GM20000 (cell line): ENCODE measurements around the gene CCN6.
A peak's percentile ranks its signal among the peaks of the same experiment; 100 is the strongest.

ENCODE experiments used
- DNase-seq: peaks from one replicate; pipeline ENCODE4 v3.0.0; 2012; ENCODE audit warnings: low spot score
- CTCF ChIP-seq: IDR thresholded peaks from 2 replicates; pipeline ENCODE4 v1.5.1; 2012; ENCODE audit warnings: mild to moderate bottlenecking, control low read depth; ENCODE audit errors: extremely low read depth, missing control alignments

CCN6 gene

GRCh38 chr6:112019589-112019988, 34.3 kb upstream of the CCN6 start:
- no peak for TF ChIP-seq CTCF
- no peak for DNase-seq

DNA sequence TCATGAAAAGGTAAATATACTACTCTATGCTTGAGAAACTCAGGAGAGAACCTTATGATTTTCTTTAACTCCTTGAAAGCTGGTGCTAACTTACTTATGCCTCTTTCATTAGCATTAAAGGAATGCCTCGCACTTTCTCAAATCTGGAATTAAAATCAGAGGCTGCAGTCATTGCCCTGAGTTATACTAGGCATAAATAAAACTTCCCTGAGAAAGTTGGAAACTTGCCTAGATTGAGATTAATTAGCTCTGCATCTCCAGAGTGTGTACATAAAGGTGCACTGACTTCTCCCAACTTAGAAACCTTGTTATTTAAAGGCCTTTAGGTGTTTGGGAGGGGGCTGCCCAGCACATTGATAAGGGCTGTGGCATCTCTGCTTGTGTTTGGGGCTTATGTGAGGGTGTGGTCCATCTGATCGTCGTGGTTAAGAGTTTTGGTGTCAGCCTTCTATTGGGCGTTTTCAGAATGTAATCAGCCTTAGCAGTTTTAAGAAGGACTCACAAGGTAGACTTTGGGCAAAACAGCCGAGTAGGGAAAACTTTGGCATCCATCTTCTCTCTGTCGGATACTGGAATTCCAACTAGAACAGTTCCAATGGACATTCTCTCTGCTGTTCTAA, 32.1 kb upstream of the CCN6 start:
- no peak for TF ChIP-seq CTCF
- no peak for DNase-seq

DNA sequence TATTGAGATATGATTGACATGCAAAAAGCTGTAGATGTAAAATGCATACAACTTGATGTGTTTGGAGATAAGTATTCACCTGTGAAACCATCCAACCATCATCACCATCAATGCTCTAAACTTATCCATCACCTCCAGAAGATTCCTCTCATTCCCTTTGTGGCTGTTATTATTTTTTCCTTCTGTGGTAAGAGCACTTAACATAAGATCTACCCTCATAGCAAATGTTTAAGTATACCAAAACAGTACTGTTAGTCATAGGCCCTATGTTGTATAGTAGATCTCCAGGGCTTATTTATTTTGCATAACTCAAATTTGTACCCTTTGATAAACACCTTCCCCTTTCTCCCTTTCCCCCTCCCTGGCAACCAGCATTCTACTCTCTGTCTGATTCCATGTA, 31.2 kb upstream of the CCN6 start:
- no peak for DNase-seq

DNA sequence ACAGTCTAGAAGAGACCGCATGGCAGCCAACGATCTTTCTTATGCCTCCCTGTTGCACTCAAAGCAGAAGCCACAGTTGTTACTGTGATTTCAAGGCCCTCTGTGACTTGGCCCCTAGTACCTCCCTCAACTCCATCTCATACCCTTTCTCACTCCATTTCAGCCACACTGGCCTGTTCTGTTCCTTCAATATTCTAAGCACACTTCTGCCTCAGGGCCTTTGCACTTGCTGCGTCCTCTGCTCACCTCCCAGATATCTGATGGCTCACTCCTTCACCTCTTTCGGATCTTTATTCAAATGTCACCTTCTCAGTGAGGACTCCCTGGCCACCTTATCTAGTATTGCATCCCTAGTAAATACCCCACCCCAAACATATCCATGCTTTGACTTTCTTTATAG, 29.4 kb upstream of the CCN6 start:
- no peak for DNase-seq
- TF ChIP-seq CTCF, result no peak

More for the DNA sequence above, 31.2 kb upstream of the CCN6 start:
- no peak for TF ChIP-seq CTCF

DNA sequence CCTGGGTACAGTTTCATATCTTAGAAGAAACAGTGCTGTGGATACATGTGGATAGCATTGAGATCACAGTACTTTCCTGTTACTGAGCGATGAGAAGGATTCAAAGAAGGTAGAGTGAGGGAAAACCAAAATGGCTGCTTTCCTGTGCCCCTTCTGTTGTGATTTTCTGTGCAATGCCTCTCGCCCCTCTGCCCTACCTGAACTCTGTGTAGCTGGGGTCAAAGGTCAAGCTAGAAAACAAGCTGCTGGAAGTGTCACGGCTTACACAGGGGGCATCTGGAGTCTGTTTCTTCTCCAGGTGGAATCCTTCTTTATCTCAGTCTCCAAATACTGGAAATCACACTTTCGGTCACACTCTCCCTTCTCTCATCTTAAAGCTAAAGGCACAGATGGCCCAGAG, 27.0 kb upstream of the CCN6 start:
- DNase-seq, result no peak
- no peak for TF ChIP-seq CTCF

DNA sequence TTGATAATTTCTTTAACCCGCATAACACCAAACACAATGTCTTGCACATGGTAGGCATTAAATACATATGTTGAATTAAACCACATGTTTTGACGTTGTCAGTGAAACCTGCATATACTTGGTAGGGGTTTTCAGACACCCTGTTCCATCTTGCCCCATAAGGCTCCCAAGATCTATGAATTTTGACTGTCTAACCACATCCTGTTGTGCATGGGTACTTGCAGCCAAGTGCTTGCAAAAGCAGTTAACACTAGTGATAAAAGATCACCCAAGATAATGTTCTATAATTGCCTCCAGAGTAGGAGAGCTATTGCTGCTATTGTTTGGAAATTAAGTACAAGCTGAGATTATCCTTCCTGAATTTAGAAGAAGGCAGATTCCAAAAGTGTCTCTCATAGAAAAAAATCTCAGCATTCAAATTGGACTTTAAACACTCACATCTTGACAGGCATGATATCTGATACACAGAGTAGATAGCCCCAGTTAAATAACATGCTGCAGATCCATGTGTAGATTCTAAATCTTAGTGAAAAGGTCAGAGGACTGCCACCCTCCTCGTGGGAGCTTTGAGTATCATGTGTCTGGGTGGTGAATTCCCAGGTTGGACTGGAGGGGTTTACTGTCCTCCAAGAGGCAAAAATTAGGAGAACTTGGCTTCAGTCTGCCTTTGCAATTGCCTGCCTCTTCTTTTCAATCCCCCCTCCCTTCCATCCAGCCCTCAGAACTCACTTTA, 25.8 kb upstream of the CCN6 start:
- DNase-seq, result no peak
- no peak for TF ChIP-seq CTCF

DNA sequence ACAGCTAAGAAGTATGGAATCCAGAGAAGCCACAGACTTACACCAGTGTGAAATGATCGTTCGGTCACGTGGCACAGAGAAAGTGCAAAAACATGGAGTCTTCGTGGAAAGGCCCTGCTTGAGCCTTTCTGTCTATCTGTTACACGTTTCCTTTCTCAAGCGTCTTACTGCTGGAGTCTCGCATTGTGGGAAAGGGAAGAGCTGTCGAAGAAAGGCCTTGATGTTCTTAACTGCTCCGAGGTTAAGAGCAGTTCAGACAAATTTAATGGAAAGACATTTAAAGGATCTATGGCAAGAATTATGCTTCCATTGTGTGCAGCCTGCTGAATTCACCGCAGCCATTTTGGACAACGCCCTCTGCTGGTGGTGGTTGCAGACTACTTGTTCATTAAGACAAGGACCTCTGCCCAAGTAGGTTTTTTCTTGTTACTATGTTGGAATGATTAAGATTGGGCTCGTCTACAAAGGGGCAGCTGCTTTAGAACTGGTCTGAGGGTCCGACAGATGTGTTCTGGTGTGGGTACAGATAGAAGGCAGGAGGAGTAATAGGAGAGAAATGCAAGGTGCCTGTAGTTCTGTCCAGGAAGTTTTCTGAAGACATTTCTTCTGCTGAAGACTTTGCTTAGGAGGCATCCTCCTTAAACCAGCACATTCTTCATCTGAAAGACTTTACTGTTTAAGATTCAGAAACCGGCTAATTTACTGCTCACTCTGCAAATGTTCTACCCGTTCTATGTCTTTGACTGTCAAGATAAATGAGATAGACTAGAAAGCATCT, 24.7 kb upstream of the CCN6 start:
- peak; percentile 83 for TF ChIP-seq CTCF
- DNase-seq, result peak; percentile 49
